ENCODE results near the gene WDR41.

Gene WDR41

DNA sequence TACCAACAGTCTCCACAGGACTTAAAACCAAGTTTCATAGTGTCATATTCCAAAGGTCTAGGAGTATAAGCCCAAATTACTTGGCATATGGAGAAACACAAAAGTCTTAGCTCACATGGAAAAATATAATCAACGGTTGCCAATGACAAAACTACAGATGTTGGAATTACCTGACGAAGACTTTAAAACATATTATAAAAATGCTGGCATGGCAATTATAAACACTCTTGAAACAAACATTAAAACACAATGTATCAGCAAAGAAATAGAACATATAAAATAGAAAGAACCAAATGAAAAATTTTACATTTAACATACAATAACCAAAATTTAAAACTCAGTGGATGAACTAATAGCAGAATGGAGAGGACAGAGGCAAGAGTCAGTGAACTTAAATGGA is 7.9 kb upstream of the WDR41 start:
- ATAC-seq, result no peak
- TF ChIP-seq BACH2 (CRISPR knock-in tag; IDR thresholded peaks at IDR 0.05; ENCODE audit: borderline replicate concordance), result no peak
- no peak for TF ChIP-seq RARB (CRISPR knock-in tag; IDR thresholded peaks at IDR 0.05)
- no peak for TF ChIP-seq ZFP3 (CRISPR knock-in tag; IDR thresholded peaks at IDR 0.05)
- no peak for TF ChIP-seq ZNF565 (CRISPR knock-in tag; conservative IDR thresholded peaks at IDR 0.05; ENCODE audit: low read depth)
- TF ChIP-seq ZC3H10 (CRISPR knock-in tag; IDR thresholded peaks at IDR 0.05), result no peak
- TF ChIP-seq, protein P1, sequence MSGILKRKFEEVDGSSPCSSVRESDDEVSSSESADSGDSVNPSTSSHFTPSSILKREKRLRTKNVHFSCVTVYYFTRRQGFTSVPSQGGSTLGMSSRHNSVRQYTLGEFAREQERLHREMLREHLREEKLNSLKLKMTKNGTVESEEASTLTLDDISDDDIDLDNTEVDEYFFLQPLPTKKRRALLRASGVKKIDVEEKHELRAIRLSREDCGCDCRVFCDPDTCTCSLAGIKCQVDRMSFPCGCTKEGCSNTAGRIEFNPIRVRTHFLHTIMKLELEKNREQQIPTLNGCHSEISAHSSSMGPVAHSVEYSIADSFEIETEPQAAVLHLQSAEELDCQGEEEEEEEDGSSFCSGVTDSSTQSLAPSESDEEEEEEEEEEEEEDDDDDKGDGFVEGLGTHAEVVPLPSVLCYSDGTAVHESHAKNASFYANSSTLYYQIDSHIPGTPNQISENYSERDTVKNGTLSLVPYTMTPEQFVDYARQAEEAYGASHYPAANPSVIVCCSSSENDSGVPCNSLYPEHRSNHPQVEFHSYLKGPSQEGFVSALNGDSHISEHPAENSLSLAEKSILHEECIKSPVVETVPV (CRISPR knock-in tag; IDR thresholded peaks at IDR 0.05), result no peak
- TF ChIP-seq TOX (CRISPR knock-in tag; IDR thresholded peaks at IDR 0.05; ENCODE audit: borderline replicate concordance), result no peak
- no peak for TF ChIP-seq ZNF8 (CRISPR knock-in tag; IDR thresholded peaks at IDR 0.05)
- TF ChIP-seq, protein P2, sequence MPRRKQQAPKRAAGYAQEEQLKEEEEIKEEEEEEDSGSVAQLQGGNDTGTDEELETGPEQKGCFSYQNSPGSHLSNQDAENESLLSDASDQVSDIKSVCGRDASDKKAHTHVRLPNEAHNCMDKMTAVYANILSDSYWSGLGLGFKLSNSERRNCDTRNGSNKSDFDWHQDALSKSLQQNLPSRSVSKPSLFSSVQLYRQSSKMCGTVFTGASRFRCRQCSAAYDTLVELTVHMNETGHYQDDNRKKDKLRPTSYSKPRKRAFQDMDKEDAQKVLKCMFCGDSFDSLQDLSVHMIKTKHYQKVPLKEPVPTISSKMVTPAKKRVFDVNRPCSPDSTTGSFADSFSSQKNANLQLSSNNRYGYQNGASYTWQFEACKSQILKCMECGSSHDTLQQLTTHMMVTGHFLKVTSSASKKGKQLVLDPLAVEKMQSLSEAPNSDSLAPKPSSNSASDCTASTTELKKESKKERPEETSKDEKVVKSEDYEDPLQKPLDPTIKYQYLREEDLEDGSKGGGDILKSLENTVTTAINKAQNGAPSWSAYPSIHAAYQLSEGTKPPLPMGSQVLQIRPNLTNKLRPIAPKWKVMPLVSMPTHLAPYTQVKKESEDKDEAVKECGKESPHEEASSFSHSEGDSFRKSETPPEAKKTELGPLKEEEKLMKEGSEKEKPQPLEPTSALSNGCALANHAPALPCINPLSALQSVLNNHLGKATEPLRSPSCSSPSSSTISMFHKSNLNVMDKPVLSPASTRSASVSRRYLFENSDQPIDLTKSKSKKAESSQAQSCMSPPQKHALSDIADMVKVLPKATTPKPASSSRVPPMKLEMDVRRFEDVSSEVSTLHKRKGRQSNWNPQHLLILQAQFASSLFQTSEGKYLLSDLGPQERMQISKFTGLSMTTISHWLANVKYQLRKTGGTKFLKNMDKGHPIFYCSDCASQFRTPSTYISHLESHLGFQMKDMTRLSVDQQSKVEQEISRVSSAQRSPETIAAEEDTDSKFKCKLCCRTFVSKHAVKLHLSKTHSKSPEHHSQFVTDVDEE (CRISPR knock-in tag; IDR thresholded peaks at IDR 0.05), result no peak

DNA sequence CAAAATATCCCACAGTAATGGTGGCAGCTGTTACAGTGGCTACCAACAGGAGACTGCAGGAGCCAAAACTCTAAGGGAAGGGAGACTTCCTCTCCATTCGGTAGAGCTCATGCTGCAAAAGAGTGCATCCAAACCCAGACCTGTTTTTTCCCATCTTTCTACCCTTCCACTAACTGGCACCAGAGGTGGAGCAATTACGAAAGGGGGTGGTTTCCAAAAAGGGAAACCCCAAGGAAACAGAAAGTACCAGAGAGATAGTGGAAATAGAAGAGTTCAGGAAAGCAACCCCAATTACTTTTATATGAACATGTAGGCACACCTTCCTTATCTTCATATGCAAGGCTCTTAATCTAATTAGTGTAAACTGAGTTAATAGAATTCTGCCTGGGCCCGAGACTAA is 7.3 kb upstream of the WDR41 start:
- TF ChIP-seq, protein P2 (CRISPR knock-in tag; IDR thresholded peaks at IDR 0.05), result no peak
- TF ChIP-seq ZFP30 (CRISPR knock-in tag; IDR thresholded peaks at IDR 0.05), result no peak
- ATAC-seq, result no peak

DNA sequence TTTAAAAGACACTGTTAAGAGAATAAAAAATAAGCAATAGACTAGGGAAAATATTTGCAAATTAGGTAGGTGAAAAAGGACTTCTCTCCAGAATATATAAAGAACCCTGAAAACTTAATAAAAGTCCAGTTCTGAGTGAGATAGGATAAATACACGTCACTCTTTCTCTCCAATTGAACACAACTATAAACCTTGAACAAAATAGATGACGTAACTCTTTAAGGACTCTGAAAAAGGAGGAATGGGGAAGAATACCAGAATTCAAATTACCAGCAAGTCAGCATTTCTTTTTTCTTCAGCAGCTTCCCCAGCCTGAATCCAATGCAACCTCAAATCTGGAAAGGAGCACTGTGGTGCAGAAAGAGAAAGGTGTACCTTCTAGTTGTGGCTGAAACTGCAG is 6.8 kb upstream of the WDR41 start:
- TF ChIP-seq PPARA (CRISPR knock-in tag; IDR thresholded peaks at IDR 0.05; ENCODE audit: borderline replicate concordance) (no peak), BACH2 (CRISPR knock-in tag; IDR thresholded peaks at IDR 0.05; ENCODE audit: borderline replicate concordance) (no peak), ZFP3 (CRISPR knock-in tag; IDR thresholded peaks at IDR 0.05) (no peak), ZNF70 (CRISPR knock-in tag; IDR thresholded peaks at IDR 0.05) (no peak), CSDC2 (CRISPR knock-in tag; IDR thresholded peaks at IDR 0.05) (no peak)
- TF ChIP-seq, protein P2 (CRISPR knock-in tag; IDR thresholded peaks at IDR 0.05), result no peak
- ATAC-seq, result no peak

DNA sequence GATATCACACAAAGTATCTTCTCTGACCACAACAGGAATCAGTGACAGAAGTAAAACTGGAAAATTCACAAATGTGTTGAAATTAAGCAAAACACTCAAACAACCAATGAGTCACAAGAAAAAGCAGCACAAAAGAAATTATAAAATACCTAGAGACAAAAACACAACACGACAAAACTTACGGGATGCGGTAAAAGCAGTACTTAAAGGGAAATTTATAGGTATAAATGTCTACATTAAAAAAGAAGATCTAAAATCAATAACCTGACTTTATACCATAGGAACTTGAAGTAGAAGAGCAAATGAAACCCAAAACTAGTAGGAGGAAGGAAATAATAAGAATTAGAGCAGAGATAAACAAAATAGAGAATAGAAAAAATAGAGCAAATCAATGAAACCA is 2.8 kb upstream of the WDR41 start:
- ATAC-seq, result no peak
- TF ChIP-seq PPARA (CRISPR knock-in tag; IDR thresholded peaks at IDR 0.05; ENCODE audit: borderline replicate concordance), result no peak

DNA sequence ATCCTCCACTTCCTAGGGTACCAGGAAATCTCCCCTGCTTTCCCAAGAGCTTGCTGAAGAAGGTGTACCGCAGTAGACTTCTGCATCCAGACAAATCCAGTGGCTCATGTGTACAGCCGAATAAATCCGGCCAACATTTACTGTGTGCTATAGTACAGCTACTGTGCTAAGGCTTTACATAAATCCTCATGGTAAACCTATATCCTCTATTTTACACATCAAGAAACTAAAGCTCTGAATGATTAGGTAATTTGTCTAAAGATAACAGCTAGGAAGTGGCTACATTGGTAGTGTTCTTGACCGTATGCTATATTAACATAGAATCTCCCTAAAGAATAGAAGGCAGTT is 511 bp upstream of the WDR41 start:
- ATAC-seq, result peak; percentile 11
- TF ChIP-seq BACH2 (CRISPR knock-in tag; IDR thresholded peaks at IDR 0.05; ENCODE audit: borderline replicate concordance) (no peak), RARB (CRISPR knock-in tag; IDR thresholded peaks at IDR 0.05) (no peak), OSR1 (CRISPR knock-in tag; IDR thresholded peaks at IDR 0.05) (no peak), ZFP3 (CRISPR knock-in tag; IDR thresholded peaks at IDR 0.05) (no peak), ZFP30 (CRISPR knock-in tag; IDR thresholded peaks at IDR 0.05) (no peak), ISL1 (CRISPR knock-in tag; IDR thresholded peaks at IDR 0.05) (no peak), SNAI2 (CRISPR knock-in tag; IDR thresholded peaks at IDR 0.05) (no peak), ZNF8 (CRISPR knock-in tag; IDR thresholded peaks at IDR 0.05) (no peak), ZNF565 (CRISPR knock-in tag; conservative IDR thresholded peaks at IDR 0.05; ENCODE audit: low read depth) (no peak)
- TF ChIP-seq, protein P3, sequence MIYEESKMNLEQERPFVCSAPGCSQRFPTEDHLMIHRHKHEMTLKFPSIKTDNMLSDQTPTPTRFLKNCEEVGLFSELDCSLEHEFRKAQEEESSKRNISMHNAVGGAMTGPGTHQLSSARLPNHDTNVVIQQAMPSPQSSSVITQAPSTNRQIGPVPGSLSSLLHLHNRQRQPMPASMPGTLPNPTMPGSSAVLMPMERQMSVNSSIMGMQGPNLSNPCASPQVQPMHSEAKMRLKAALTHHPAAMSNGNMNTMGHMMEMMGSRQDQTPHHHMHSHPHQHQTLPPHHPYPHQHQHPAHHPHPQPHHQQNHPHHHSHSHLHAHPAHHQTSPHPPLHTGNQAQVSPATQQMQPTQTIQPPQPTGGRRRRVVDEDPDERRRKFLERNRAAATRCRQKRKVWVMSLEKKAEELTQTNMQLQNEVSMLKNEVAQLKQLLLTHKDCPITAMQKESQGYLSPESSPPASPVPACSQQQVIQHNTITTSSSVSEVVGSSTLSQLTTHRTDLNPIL (CRISPR knock-in tag; IDR thresholded peaks at IDR 0.05; ENCODE audit: low read depth), result no peak
- TF ChIP-seq, protein P4, sequence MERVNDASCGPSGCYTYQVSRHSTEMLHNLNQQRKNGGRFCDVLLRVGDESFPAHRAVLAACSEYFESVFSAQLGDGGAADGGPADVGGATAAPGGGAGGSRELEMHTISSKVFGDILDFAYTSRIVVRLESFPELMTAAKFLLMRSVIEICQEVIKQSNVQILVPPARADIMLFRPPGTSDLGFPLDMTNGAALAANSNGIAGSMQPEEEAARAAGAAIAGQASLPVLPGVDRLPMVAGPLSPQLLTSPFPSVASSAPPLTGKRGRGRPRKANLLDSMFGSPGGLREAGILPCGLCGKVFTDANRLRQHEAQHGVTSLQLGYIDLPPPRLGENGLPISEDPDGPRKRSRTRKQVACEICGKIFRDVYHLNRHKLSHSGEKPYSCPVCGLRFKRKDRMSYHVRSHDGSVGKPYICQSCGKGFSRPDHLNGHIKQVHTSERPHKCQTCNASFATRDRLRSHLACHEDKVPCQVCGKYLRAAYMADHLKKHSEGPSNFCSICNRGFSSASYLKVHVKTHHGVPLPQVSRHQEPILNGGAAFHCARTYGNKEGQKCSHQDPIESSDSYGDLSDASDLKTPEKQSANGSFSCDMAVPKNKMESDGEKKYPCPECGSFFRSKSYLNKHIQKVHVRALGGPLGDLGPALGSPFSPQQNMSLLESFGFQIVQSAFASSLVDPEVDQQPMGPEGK (CRISPR knock-in tag; IDR thresholded peaks at IDR 0.05; ENCODE audit: borderline replicate concordance), result no peak
- TF ChIP-seq, protein P5, sequence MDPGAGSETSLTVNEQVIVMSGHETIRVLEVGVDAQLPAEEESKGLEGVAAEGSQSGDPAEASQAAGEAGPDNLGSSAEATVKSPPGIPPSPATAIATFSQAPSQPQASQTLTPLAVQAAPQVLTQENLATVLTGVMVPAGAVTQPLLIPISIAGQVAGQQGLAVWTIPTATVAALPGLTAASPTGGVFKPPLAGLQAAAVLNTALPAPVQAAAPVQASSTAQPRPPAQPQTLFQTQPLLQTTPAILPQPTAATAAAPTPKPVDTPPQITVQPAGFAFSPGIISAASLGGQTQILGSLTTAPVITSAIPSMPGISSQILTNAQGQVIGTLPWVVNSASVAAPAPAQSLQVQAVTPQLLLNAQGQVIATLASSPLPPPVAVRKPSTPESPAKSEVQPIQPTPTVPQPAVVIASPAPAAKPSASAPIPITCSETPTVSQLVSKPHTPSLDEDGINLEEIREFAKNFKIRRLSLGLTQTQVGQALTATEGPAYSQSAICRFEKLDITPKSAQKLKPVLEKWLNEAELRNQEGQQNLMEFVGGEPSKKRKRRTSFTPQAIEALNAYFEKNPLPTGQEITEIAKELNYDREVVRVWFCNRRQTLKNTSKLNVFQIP (CRISPR knock-in tag; IDR thresholded peaks at IDR 0.05; ENCODE audit: borderline replicate concordance, low read depth), result no peak

All from SK-N-SH treated with all-trans-retinoic acid at 6 μM for 48 hours (cell line).